Tongue (tissue), 2 donors: ENCODE measurements around the gene CHI3L1. TPM values are rescaled to one million over a fixed set of nuclear protein-coding genes. Genes with fewer than 3 reads are reported as not detected.

Experiments
- DNase-seq: peaks from one replicate; pipeline ENCODE4 v3.0.0-alpha.2; 2015
- total RNA-seq: library from RNA; depleted of rRNA; stranded (reverse); fragments of >200 nt; gene quantifications from one replicate; pipeline ENCODE4 v1.2.3, GENCODE V29; 2014

The CHI3L1 gene
- total RNA-seq, 1 donor from 2014 or later = 1.3 TPM

GRCh38 chr1:203204756-203205155 lies 18.3 kb upstream of the CHI3L1 start:
- no peak for DNase-seq

DNA sequence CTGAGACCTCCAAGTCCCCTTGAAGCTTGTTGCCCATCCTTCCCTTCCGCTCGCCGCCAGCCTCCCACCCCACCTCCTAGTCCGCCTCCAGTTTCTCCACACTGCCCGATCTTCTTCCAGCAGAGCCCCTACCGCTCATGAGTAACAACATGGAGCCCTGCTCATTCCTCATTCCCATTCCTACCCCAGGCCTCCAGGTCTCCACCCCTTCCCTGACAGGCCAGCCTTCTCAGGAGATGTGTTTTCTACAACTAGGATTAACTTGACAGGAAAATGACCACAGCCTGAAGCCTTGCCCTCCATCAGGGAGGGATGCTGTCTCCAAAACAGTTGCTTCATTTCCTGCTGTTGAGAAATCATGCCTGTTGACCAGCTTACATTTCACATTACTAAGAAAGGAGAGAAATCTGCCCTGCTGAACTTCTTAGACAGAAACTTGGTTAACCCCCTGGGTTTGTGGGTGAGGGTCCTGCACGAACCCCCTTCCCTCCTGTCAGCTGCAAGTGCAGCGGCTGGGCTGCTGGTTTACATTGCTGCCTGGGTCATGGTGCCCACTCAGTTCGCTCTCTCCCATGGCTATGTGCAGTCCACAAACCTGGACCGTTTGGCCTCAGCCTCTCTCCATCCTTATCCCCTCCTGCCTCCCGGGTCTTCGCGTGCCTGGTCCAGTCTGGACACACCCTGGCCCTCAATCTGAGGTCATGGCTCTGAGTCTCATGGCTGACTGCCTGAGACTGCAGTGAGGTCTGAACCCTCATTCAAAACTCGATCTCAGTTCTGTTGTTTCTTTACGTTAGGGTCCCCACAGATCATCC lies 16.1 kb upstream of the CHI3L1 start:
- peak; percentile 39 for DNase-seq

GRCh38 chr1:203201516-203202205 lies 15.2 kb upstream of the CHI3L1 start:
- no peak for DNase-seq

DNA sequence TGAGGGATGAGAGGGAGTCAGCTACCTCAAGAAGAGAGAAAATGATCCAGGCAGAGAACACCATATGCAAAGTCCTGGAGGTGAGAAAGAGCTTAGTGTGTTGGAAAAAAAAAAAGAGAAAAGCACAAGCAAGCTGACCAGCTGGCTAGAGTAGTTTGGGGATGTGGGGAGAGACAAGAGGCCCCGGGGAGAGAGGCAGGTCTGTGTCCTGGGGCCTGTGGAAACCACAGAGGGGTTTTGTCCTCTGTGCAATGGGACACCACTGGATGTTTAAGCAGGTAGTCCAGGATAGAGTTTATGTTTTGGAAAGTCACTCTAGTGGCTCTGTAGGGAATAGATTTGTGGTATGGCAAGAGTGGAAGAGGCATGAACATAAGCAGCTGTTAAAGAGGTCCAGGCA lies 14.4 kb upstream of the CHI3L1 start:
- no peak for DNase-seq

- no peak for DNase-seq
Measured at GRCh38 chr1:203199816-203200571, 13.5 kb upstream of the CHI3L1 start.

DNA sequence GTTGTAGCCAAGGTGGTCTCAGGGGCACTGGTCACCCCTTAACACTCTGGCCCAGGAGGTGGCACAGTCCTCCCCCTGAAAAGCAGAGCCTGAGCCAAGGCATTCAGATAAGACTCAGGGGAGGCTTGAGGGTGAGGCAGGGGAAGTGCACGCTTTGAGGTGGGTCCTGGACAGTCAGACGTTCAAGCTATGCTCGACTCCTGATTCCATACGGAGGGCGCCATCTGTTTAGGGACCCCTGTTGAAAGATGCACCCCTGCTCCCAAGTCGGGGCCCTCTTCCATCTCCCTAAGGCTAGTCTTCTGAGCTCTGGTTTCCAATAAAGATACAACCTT lies 12.9 kb upstream of the CHI3L1 start:
- DNase-seq = no peak

GRCh38 chr1:203199002-203199401 lies 12.5 kb upstream of the CHI3L1 start:
- DNase-seq = no peak

GRCh38 chr1:203197625-203198024 lies 11.1 kb upstream of the CHI3L1 start:
- no peak for DNase-seq

GRCh38 chr1:203196371-203196770 lies 9.9 kb upstream of the CHI3L1 start:
- no peak for DNase-seq

DNA sequence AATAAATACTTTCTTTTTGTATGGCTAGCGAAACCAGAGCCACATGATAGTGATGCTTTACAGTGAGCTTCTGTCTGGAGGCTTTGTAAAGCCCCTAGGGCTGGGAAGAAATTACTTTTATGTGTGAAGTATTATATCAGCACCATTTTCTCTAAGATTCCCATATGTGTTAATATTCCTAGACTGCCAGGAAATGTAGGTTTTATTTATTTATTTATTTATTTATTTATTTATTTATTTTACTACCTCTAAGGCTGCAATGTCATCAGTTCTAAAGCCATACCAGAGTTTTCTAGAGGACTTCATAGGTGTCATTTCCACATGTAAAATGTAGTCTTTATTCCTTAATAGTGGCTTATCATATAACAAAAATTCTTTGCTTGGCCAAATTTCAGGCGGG lies 4.4 kb upstream of the CHI3L1 start:
- DNase-seq = no peak

GRCh38 chr1:203189951-203190352 lies 3.4 kb upstream of the CHI3L1 start:
- no peak for DNase-seq

DNA sequence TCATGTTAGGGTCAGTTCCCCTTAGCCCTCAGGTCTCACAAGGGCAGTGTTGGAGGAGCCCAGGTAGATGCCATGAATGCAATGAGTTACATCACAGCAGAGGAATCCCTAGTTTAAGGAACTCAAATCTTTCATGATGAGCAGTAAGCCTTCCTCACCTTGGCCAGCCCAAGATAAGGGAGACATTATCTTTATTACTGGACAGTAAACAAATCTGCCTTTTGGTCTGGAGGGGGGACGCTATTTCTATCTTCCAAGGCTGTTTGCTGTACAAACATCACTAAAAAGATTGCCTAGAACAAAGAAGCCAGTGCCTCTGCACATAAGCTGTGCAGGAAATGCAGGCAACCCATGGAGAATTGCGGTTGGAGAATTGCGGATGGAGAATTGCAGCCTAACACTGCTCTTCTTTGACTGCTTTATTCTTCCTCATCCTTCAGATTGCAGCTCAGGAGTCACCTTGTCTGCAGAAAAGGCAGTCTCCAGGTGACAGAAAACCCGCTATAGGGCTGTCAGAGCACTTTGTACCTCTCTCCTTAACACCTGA lies 2.3 kb upstream of the CHI3L1 start:
- DNase-seq = no peak

DNA sequence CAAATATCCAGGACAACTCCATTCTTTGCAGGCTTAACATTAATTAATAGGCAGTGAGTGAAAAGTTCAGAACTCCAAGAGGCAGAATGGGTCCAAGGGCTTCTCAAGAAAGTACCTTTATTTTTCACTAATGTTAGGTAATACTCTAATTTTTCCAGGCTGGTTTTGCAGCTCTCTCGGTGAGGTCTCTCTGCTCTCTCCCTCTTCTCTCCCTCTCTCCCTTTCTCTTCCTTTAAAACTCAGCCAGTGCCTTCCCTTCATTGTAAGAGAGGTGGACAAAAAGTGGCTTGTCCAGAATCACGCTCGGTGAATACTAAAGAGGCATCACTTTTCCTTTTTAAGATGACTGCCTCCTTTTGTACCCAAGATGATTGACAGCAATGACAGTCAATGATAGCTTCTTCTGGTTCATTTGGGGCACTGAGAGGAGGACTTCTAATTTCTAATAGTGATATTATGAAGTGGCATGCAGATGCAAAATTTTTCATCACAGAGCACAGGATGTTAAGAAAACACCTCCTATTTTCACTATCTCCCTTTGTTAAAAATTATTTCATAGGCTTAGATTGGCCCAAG lies 1.3 kb upstream of the CHI3L1 start:
- no peak for DNase-seq

GRCh38 chr1:203187304-203187685 lies 791 bp upstream of the CHI3L1 start:
- DNase-seq = no peak

GRCh38 chr1:203186091-203186445 lies 436 bp downstream of the CHI3L1 start:
- no peak for DNase-seq

- DNase-seq = no peak
Measured at GRCh38 chr1:203185585-203185984, 919 bp downstream of the CHI3L1 start.

GRCh38 chr1:203185061-203185461 lies 1.4 kb downstream of the CHI3L1 start:
- DNase-seq = no peak

- DNase-seq = no peak
Measured at GRCh38 chr1:203184467-203184866, 2.0 kb downstream of the CHI3L1 start.

GRCh38 chr1:203183828-203184227 lies 2.7 kb downstream of the CHI3L1 start:
- DNase-seq = no peak

DNA sequence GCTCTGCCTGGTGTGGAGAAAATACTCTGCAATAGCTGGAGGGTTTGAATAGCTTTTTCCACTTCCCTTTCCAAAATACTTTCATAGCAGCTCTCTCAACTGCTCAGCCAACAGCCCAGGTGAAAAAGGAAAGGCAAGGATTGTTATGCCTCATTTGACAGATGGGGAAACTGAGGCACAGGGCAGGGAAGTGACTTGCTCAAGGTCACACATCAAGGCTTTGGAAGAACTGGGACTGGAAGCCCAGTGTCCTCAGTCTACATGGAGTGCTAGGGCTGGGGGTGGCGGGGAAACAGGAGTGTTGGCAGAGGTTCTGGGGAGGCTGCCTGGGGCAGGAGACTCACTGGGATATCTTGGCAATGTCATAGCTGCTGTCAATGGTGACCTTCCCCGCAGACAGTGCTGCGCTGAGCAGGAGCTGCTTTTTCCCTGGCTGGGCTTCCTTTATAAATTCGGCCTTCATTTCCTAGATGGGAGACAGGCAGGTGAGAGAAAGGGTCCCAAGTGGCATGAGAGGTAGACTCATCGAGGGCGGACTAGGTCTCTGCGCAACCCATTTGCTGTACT lies 4.0 kb downstream of the CHI3L1 start:
- no peak for DNase-seq

DNA sequence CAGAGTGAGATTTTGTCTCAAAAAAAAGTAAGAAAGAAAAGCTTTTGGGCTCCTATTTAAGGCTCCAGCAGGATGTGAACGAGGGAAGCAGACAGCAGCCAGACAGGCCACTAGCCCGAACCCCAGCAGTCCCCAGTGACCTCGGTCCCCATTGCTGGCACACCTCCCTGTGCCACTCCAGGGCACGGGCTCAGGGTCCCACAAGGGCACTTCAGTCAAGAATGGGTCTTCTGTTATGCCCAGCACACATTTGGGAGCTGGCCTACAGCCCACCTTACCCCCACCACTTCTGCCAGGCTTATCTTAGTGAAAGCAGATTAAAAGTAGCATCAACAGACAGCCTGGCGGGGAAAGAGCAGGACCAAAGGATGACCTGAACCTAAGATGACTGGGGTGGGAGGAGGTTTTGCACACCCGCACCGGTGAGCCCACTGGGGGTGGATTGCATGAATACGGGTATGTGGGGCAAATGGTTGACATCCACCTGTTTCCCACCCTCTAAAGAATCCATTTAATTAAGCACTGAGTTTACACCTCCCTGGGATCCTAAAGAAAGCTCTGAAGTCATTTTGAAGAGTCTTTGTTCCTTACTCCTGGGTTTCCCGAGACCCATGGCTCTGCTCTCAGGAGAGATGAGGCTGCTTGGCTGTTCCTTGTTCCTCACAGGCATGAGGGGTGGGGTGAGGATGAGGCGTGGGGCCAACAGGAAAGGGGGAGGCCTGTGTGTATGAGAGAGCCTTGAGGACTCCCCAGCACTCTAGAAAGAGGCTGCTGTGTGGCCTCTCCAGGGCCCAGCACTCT lies 4.7 kb downstream of the CHI3L1 start:
- DNase-seq = no peak
